HCT116 (cell line): ENCODE results near the gene AGGF1. TPM values are rescaled to one million over a fixed set of nuclear protein-coding genes. Genes with fewer than 3 reads are reported as not detected.

Experiments used
- ATAC-seq: fragments of 200-7000 bp; cut with Tn5 transposase; 2 replicates; pipeline ENCODE4 v1.9.1; 2020; ENCODE audit warnings: mild to moderate bottlenecking, moderate library complexity
- BruUV-seq: library from RNA; stranded (reverse); fragments of 400-500 nt; replicated peaks from 2 replicates; lab custom pipeline; 2021; lab: Mats Ljungman, UMichigan
- CTCF ChIA-PET: fragments of 300-600 bp; sonication (Branson Sonifier 250); formaldehyde crosslinking; loops from one replicate; lab custom pipeline; 2021; ENCODE audit warnings: antibody characterized with exemption; lab: Charles Lee
- POLR2A ChIA-PET: fragments of 300-600, 350-600 bp; sonication (Branson Sonifier 250); formaldehyde crosslinking; loops from one replicate; lab custom pipeline; 2021; ENCODE audit warnings: antibody characterized with exemption; lab: Charles Lee
- RAD21 ChIA-PET, 2 experiments: fragments of 300-600 bp; sonication (Branson Sonifier 250); formaldehyde crosslinking; loops; one replicate each; lab custom pipeline; 2023; ENCODE audit warnings: low total read pairs in 2 of 2; ENCODE audit not compliant: uncharacterized antibody in 2 of 2, unreplicated experiment in 2 of 2, low non-redundant PET in 1 of 2; lab: Charles Lee
- DNase-seq: peaks from one replicate; pipeline ENCODE4 v3.0.0-alpha.2; 2010; ENCODE audit warnings: low read depth, low spot score
- H2AFZ ChIP-seq: fragments of 200-600 bp; shearing (Covaris generic), sonication (generic); 2 replicates; pipeline ENCODE4 v1.6.1; 2017; ENCODE audit warnings: low read depth, mixed run types, mixed read lengths, antibody characterized with exemption, low read length; ENCODE audit not compliant: poor library complexity, severe bottlenecking
- H3K27ac ChIP-seq: 2 replicates; pipeline ENCODE4 v1.5.1; 2012; ENCODE audit warnings: low read depth, low read length
- H3K27me3 ChIP-seq: fragments of 200-600 bp; sonication (generic); 2 replicates; pipeline ENCODE4 v1.6.1; 2016; ENCODE audit warnings: mixed run types, low read length, mixed read lengths; ENCODE audit not compliant: insufficient read depth
- H3K36me3 ChIP-seq, 2 experiments: fragments of 200-500 bp in 1 of 2; fragments of 200-600 bp in 1 of 2; sonication (Bioruptor generic) in 1 of 2; sonication (generic) in 1 of 2; 2 replicates each; pipeline versions ENCODE4 v1.5.1 to v1.6.1; 2014 to 2016; ENCODE audit warnings: low read length in 2 of 2, inconsistent platforms in 1 of 2, mixed read lengths in 1 of 2, mixed run types in 1 of 2; ENCODE audit not compliant: insufficient read depth in 2 of 2, control insufficient read depth in 1 of 2
- H3K4me1 ChIP-seq, 2 experiments: fragments of 200-600 bp in 1 of 2; sonication (generic) in 1 of 2; 2 replicates each; pipeline versions ENCODE4 v1.5.1 to v1.6.1; 2012 to 2017; ENCODE audit warnings: low read length in 2 of 2, inconsistent platforms in 1 of 2, mild to moderate bottlenecking in 1 of 2, mixed read lengths in 1 of 2, mixed run types in 1 of 2, moderate library complexity in 1 of 2; ENCODE audit not compliant: insufficient read depth in 2 of 2, control insufficient read depth in 1 of 2
- H3K4me2 ChIP-seq: fragments of 200-600 bp; sonication (generic); 2 replicates; pipeline ENCODE4 v1.6.1; 2017; ENCODE audit warnings: mixed run types, low read length, mixed read lengths
- H3K4me3 ChIP-seq, 2 experiments: fragments of 200-600 bp in 1 of 2; sonication (generic) in 1 of 2; replicated peaks in 1 of 2; 2 replicates each; pipeline ENCODE4 v1.5.1; 2011 to 2016; ENCODE audit warnings: low read length in 2 of 2, control low read depth in 1 of 2, low read depth in 1 of 2, mild to moderate bottlenecking in 1 of 2, mixed read lengths in 1 of 2, mixed run types in 1 of 2
- H3K79me2 ChIP-seq: fragments of 200-600 bp; sonication (generic); 2 replicates; pipeline ENCODE4 v1.6.1; 2017; ENCODE audit warnings: mild to moderate bottlenecking, mixed run types, low read length, moderate library complexity, mixed read lengths; ENCODE audit not compliant: insufficient read depth
- H3K9ac ChIP-seq: fragments of 200-600 bp; sonication (generic); 2 replicates; pipeline ENCODE4 v1.6.1; 2016; ENCODE audit warnings: low read length, mixed read lengths
- H3K9me2 ChIP-seq: fragments of 200-600 bp; sonication (generic), shearing (Covaris generic); 2 replicates; pipeline ENCODE4 v1.6.1; 2017; ENCODE audit warnings: mixed run types, mild to moderate bottlenecking, moderate library complexity; ENCODE audit not compliant: insufficient read depth
- H3K9me3 ChIP-seq, 2 experiments: fragments of 200-500 bp in 1 of 2; fragments of 200-600 bp in 1 of 2; sonication (Bioruptor generic) in 1 of 2; sonication (generic) in 1 of 2; 2 replicates each; pipeline ENCODE4 v1.6.1; 2014 to 2017; ENCODE audit warnings: low read length in 2 of 2, mixed read lengths in 2 of 2, inconsistent platforms in 1 of 2, low read depth in 1 of 2, mild to moderate bottlenecking in 1 of 2, mixed run types in 1 of 2, moderate library complexity in 1 of 2; ENCODE audit not compliant: control insufficient read depth in 1 of 2, insufficient read depth in 1 of 2
- H4K20me1 ChIP-seq: fragments of 200-600 bp; sonication (generic), shearing (Covaris generic); 2 replicates; pipeline ENCODE4 v1.6.1; 2017; ENCODE audit warnings: mixed run types, mild to moderate bottlenecking, moderate library complexity; ENCODE audit not compliant: insufficient read depth
- CBX3 ChIP-seq: IDR thresholded peaks from 2 replicates; pipeline ENCODE4 v1.6.1; 2012; ENCODE audit warnings: low read depth
- EGR1 ChIP-seq: IDR thresholded peaks from 2 replicates; pipeline ENCODE4 v1.6.1; 2012; ENCODE audit warnings: low read depth
- ELF1 ChIP-seq: IDR thresholded peaks from 2 replicates; pipeline ENCODE4 v1.6.1; 2012; ENCODE audit warnings: low read depth, borderline replicate concordance
- EZH2 ChIP-seq: fragments of 200-600 bp; sonication (generic); IDR thresholded peaks from 2 replicates; pipeline ENCODE4 v1.6.1; 2017; ENCODE audit warnings: antibody characterized with exemption, mixed run types
- FOSL1 ChIP-seq: IDR thresholded peaks from 2 replicates; pipeline ENCODE4 v1.6.1; 2012; ENCODE audit warnings: low read depth
- POLR2A ChIP-seq: IDR thresholded peaks from 2 replicates; pipeline ENCODE4 v1.7.0; 2011; ENCODE audit warnings: borderline replicate concordance; ENCODE audit not compliant: insufficient read depth, insufficient read length; ENCODE audit errors: extremely low read depth
- POLR2AphosphoS5 ChIP-seq: IDR thresholded peaks from 2 replicates; pipeline ENCODE4 v1.6.1; 2011; ENCODE audit warnings: mild to moderate bottlenecking, low read depth, low read length, moderate library complexity
- RAD21 ChIP-seq: IDR thresholded peaks from 2 replicates; pipeline ENCODE4 v1.6.1; 2012; ENCODE audit warnings: low read depth, mild to moderate bottlenecking
- SIN3A ChIP-seq: IDR thresholded peaks from 2 replicates; pipeline ENCODE4 v1.6.1; 2012; ENCODE audit warnings: low read depth
- SP1 ChIP-seq: IDR thresholded peaks from 2 replicates; pipeline ENCODE4 v1.6.1; 2012; ENCODE audit warnings: low read depth
- ZBTB33 ChIP-seq: IDR thresholded peaks from 2 replicates; pipeline ENCODE4 v1.6.1; 2011; ENCODE audit warnings: mild to moderate bottlenecking, low read length, moderate library complexity; ENCODE audit not compliant: insufficient replicate concordance; ENCODE audit errors: extremely low read depth
- ZNF274 ChIP-seq: fragments of 200-500 bp; sonication (Bioruptor generic); IDR thresholded peaks from 2 replicates; pipeline ENCODE4 v1.6.1; 2014; ENCODE audit warnings: mild to moderate bottlenecking, low read depth, low read length, inconsistent platforms
- intact Hi-C: fragments of 100-400 bp; cut with micrococcal nuclease; formaldehyde crosslinking; loops from 2 replicates; pipeline ENCODE4 v1.10.0; 2022
- total RNA-seq: library from RNA; stranded (reverse); gene quantifications from one replicate; pipeline ENCODE4 v1.2.1, GENCODE V29; 2021; ENCODE audit not compliant: unreplicated experiment

AGGF1 gene
- total RNA-seq, 1 experiment from 2014 or later = 22.2 TPM

GRCh38 chr5:77017668-77018067, 12.5 kb upstream of the AGGF1 start:
- POLR2A ChIA-PET = interaction anchor here (1.3 kb wide), 1 partner anchor 12 kb away, joined by 3 read pairs; the partner anchor contains the start of gene AGGF1
- ATAC-seq = no peak
- H3K27ac ChIP-seq = no peak overlapping the region

More at GRCh38 chr5:77017668-77018067, 12.5 kb upstream of the AGGF1 start:
- Histone ChIP-seq H3K9me3 (no peaks in the 10 kb centered on the region), H3K9ac (no peak overlapping the region), H3K27me3 (no peaks in the 10 kb centered on the region), H3K4me2 (no peak overlapping the region), H4K20me1 (no peaks in the 10 kb centered on the region), H3K4me1 (peaks cover 0 to 2% of the 10 kb centered on the region in 2 experiments; a peak in 1 of 4 replicates), H3K79me2 (no peaks in the 10 kb centered on the region), H3K9me2 (no peaks in the 10 kb centered on the region), H3K36me3 (no peaks in the 10 kb centered on the region), H3K4me3 (no peak overlapping the region), H2AFZ (no peak overlapping the region)
- no peak for TF ChIP-seq ELF1
- no peak for TF ChIP-seq ZNF274
- TF ChIP-seq CBX3 = no peak
- TF ChIP-seq SP1 = no peak
- no peak for TF ChIP-seq SIN3A
- no peak for TF ChIP-seq FOSL1
- TF ChIP-seq EZH2 = no peak
- no peak for TF ChIP-seq EGR1
- TF ChIP-seq POLR2A = no peak
- no peak for TF ChIP-seq ZBTB33
- no peak for TF ChIP-seq RAD21
- TF ChIP-seq POLR2AphosphoS5 = no peak
- no TSS peak for BruUV-seq
- DNase-seq = no peak
- CTCF ChIA-PET = interaction anchor here (3.2 kb wide), 1 partner anchor 149 kb away, joined by 57 read pairs; no protein-coding TSS in a partner anchor
- RAD21 ChIA-PET = no interaction called here
- intact Hi-C loops = loop anchor here (10.0 kb wide), 1 partner anchor 243 kb away; no protein-coding TSS in a partner anchor
